ENCODE results near the gene IFNB1. TPM values are rescaled to one million over a fixed set of nuclear protein-coding genes. Genes with fewer than 3 reads are reported as not detected.

The IFNB1 gene
- total RNA-seq, 1 donor from 2014 or later: not detected

DNA sequence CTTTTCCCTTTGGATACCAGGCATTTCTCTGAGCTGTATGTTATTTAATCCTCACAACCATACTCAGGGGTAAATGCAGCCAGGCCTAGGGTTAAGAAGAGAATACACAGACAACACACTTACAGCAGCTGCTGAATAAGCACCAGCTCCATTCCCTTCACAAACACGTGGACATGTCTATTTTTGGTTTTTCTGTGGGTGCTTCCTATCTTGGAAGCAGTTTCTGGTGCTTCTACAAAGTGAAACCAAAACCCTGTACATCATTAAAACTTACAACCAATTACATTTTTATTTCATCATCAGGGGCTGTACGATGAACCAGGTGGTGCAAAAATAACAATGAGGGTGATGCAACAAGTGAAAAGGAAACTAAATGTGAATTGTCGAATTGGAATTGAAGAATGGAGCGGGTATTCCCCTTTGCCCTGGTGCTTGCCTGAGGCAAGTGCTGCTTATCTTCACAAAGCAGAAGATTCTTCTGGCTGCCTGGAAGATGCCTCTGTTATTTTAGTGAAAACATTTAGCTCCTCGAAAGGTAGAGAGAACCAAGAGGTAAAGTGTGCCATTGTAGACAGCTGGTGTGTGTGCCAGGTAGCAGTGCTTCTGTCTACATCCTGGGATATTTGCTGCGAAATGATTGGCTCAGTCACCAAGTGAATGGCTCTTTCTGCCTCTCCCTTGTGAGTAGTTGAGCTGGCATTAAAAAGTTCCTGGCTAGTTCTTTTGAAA is 18.6 kb upstream of the IFNB1 start:
- no peaks in the 10 kb centered on the region for H3K9me3 Mint-ChIP-seq (ENCODE audit: unreplicated experiment)
- no peaks in the 10 kb centered on the region for H3K27me3 Mint-ChIP-seq (ENCODE audit: unreplicated experiment)
- no peak overlapping the region for H3K27ac Mint-ChIP-seq (ENCODE audit: unreplicated experiment)
- H3K4me3 Mint-ChIP-seq (ENCODE audit: unreplicated experiment): no peak overlapping the region
- H3K36me3 Mint-ChIP-seq (ENCODE audit: low read depth, unreplicated experiment): no peaks in the 10 kb centered on the region
- peaks cover 15% of the 10 kb centered on the region for H3K4me1 Mint-ChIP-seq (ENCODE audit: unreplicated experiment)
- no peak for DNase-seq (ENCODE audit: low spot score)
- TF ChIP-seq CTCF (IDR thresholded peaks at IDR 0.05; ENCODE audit: unreplicated experiment): no peak

GRCh38 chr9:21095561-21095960 is 17.8 kb upstream of the IFNB1 start:
- Mint-ChIP-seq H3K36me3 (ENCODE audit: low read depth, unreplicated experiment) (no peaks in the 10 kb centered on the region), H3K27ac (ENCODE audit: unreplicated experiment) (no peak overlapping the region), H3K9me3 (ENCODE audit: unreplicated experiment) (no peaks in the 10 kb centered on the region), H3K4me3 (ENCODE audit: unreplicated experiment) (no peak overlapping the region), H3K4me1 (ENCODE audit: unreplicated experiment) (peaks cover 18% of the 10 kb centered on the region), H3K27me3 (ENCODE audit: unreplicated experiment) (no peaks in the 10 kb centered on the region)
- TF ChIP-seq CTCF (IDR thresholded peaks at IDR 0.05; ENCODE audit: unreplicated experiment): no peak
- no peak for DNase-seq (ENCODE audit: low spot score)

DNA sequence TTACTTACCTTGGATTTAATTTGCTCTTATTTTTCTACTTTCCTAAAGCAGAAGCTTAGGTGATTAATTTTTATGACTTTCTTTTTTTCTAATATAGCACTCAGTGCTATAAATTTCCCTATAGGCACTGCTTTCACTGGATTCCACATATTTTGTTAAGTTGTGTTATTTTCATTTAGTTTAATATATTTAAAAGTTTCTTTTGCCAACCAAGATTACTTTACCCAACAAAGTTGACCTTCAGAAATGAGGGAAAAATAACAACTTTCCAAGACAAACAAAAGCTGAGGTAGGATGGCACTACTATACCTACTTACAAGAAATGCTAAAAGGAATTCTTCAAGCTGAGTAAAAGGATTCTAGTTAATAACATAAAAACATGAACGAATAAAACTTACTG is 8.8 kb upstream of the IFNB1 start:
- TF ChIP-seq CTCF (IDR thresholded peaks at IDR 0.05; ENCODE audit: unreplicated experiment): no peak
- Mint-ChIP-seq H3K4me3 (ENCODE audit: unreplicated experiment) (no peak overlapping the region), H3K9me3 (ENCODE audit: unreplicated experiment) (no peaks in the 10 kb centered on the region), H3K4me1 (ENCODE audit: unreplicated experiment) (peaks cover 19% of the 10 kb centered on the region), H3K36me3 (ENCODE audit: low read depth, unreplicated experiment) (peaks cover 8% of the 10 kb centered on the region), H3K27me3 (ENCODE audit: unreplicated experiment) (no peaks in the 10 kb centered on the region), H3K27ac (ENCODE audit: unreplicated experiment) (no peak overlapping the region)
- no peak for DNase-seq (ENCODE audit: low spot score)

DNA sequence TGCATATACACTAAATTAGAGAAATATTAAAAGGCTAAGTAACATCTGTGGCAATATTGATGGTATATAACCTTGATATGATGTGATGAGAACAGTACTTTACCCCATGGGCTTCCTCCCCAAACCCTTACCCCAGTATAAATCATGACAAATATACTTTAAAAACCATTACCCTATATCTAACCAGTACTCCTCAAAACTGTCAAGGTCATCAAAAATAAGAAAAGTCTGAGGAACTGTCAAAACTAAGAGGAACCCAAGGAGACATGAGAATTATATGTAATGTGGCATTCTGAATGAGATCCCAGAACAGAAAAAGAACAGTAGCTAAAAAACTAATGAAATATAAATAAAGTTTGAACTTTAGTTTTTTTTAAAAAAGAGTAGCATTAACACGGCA is 7.3 kb upstream of the IFNB1 start:
- DNase-seq (ENCODE audit: low spot score): no peak

More for the DNA sequence above, 7.3 kb upstream of the IFNB1 start:
- no peak for TF ChIP-seq CTCF (IDR thresholded peaks at IDR 0.05; ENCODE audit: unreplicated experiment)
- Mint-ChIP-seq H3K36me3 (ENCODE audit: low read depth, unreplicated experiment) (peaks cover 8% of the 10 kb centered on the region), H3K4me3 (ENCODE audit: unreplicated experiment) (no peak overlapping the region), H3K4me1 (ENCODE audit: unreplicated experiment) (peaks cover 27% of the 10 kb centered on the region), H3K9me3 (ENCODE audit: unreplicated experiment) (no peaks in the 10 kb centered on the region), H3K27me3 (ENCODE audit: unreplicated experiment) (no peaks in the 10 kb centered on the region), H3K27ac (ENCODE audit: unreplicated experiment) (no peak overlapping the region)

All from endothelial cell (in vitro differentiated cells).